IPS-15b (cell line): ENCODE measurements around the gene KRT32.

ENCODE experiments used
- H3K27me3 ChIP-seq: one replicate; pipeline ENCODE4 v1.6.1; 2013; ENCODE audit warnings: low read length; ENCODE audit not compliant: control insufficient read depth, insufficient read depth
- H3K36me3 ChIP-seq: one replicate; pipeline ENCODE4 v1.6.1; 2013; ENCODE audit warnings: low read length; ENCODE audit not compliant: control insufficient read depth, insufficient read depth
- H3K4me1 ChIP-seq: one replicate; pipeline ENCODE4 v1.6.1; 2013; ENCODE audit warnings: mild to moderate bottlenecking, low read length; ENCODE audit not compliant: control insufficient read depth, insufficient read depth
- H3K4me3 ChIP-seq: one replicate; pipeline ENCODE4 v1.5.1; 2013; ENCODE audit warnings: low read depth, low read length
- H3K9ac ChIP-seq: one replicate; pipeline ENCODE4 v1.6.1; 2013; ENCODE audit warnings: low read depth, mild to moderate bottlenecking, low read length
- H3K9me3 ChIP-seq: one replicate; pipeline ENCODE4 v1.6.1; 2013; ENCODE audit warnings: mild to moderate bottlenecking, low read length; ENCODE audit not compliant: control insufficient read depth, insufficient read depth

The KRT32 gene

DNA sequence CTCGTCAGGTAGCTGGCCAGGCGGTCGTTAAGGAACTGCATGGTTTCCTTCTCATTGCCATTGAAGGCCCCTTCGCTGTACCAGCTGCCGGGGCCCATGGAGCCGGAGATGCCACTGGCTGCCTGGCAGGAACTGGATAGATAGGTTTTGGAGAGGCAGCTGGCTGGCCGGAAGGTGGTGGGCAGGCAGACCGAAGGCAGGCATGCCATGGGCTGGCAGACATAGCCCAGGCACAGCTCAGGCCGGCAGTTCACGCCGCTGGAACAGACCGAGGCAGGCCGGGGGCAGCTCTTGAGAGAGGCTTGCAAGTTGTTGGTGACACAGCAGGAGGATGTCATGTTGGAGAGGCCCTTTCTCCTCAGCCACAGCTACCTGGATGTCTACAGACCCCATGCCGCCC lies at the start of gene KRT32:
TSS of gene KRT32 (minus strand) at position 399 of the 400 bp plus-strand sequence. CDS start at position 338, 61 bp downstream.
- no peaks in the 10 kb centered on the region for H3K27me3 ChIP-seq
- H3K4me3 ChIP-seq, result no peak within 1 kb of the TSS
- no peak within 1 kb of the TSS for H3K9ac ChIP-seq
- no peaks in the 10 kb centered on the region for H3K36me3 ChIP-seq
- H3K4me1 ChIP-seq, result no peaks in the 10 kb centered on the region
- no peaks in the 10 kb centered on the region for H3K9me3 ChIP-seq

- H3K9ac ChIP-seq, result no peak overlapping the region
- H3K9me3 ChIP-seq, result no peaks in the 10 kb centered on the region
- no peaks in the 10 kb centered on the region for H3K27me3 ChIP-seq
- H3K4me1 ChIP-seq, result peaks cover 3% of the 10 kb centered on the region
- no peaks in the 10 kb centered on the region for H3K36me3 ChIP-seq
- H3K4me3 ChIP-seq, result no peak overlapping the region
These were observed 49.7 kb upstream of the KRT32 start for GRCh38 chr17:41516830-41517283.

GRCh38 chr17:41516147-41516829 lies 49.1 kb upstream of the KRT32 start:
- Histone ChIP-seq H3K9me3 (no peaks in the 10 kb centered on the region), H3K4me3 (no peak overlapping the region), H3K4me1 (no peaks in the 10 kb centered on the region), H3K36me3 (no peaks in the 10 kb centered on the region), H3K9ac (no peak overlapping the region), H3K27me3 (no peaks in the 10 kb centered on the region)

- H3K27me3 ChIP-seq, result no peaks in the 10 kb centered on the region
- no peak overlapping the region for H3K4me3 ChIP-seq
- H3K9ac ChIP-seq, result no peak overlapping the region
- no peaks in the 10 kb centered on the region for H3K4me1 ChIP-seq
- H3K9me3 ChIP-seq, result no peaks in the 10 kb centered on the region
- H3K36me3 ChIP-seq, result no peaks in the 10 kb centered on the region
These were observed 46.0 kb upstream of the KRT32 start for GRCh38 chr17:41513168-41513547.

DNA sequence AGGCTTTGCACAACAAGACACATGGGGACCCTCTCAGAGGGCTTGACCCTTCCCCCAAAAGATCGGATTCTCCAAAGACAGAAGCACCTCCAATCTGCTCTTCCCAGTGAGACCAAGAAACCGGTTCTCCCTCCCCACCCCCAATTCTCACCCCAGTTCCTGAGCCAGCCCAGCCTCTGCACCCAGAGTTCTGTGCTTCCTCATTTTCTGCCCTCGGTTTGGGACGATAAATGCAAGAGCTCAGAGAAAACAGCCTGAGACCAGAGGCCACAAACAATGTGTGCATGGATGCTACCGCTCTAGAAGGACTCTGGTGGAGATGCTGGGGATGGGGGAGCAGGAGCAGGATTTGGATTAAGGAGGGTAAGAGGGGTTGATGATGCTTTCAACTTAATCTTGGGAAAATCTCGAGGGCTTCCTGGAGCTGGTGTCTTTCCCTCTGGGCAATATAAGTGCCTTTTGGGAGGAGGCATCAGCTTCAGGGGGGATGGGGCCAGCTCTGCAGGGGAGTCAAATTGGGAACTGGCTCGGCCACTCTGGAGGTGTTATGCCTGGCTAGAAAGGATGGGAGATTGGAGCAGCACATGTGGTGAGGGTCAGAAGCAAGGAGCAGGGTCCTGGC lies 45.5 kb upstream of the KRT32 start:
- no peaks in the 10 kb centered on the region for H3K27me3 ChIP-seq
- H3K4me3 ChIP-seq, result no peak overlapping the region
- H3K36me3 ChIP-seq, result no peaks in the 10 kb centered on the region
- no peaks in the 10 kb centered on the region for H3K9me3 ChIP-seq
- no peak overlapping the region for H3K9ac ChIP-seq
- H3K4me1 ChIP-seq, result no peaks in the 10 kb centered on the region

DNA sequence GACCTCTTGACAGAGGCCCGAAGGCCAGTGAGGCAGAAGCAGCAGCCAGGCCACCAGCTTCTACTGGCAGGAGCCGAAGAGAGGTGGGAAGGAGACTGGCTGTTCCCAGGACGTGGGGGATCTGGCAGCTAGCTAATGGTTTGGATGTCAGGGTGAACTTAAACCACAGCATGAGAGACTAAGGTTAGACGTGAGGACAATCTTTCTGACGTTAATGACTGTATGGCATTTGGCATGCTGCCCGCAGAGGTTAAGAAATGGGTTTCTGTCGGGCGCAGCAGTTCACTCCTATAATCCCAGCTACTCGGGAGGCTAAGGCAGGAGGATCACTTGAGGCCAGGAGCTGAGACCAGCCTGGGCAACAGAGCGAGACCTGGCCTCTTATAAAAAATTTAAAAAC lies 44.5 kb upstream of the KRT32 start:
- no peaks in the 10 kb centered on the region for H3K27me3 ChIP-seq
- no peak overlapping the region for H3K4me3 ChIP-seq
- no peaks in the 10 kb centered on the region for H3K4me1 ChIP-seq
- no peaks in the 10 kb centered on the region for H3K9me3 ChIP-seq
- no peaks in the 10 kb centered on the region for H3K36me3 ChIP-seq
- no peak overlapping the region for H3K9ac ChIP-seq

GRCh38 chr17:41511116-41511515 lies 43.9 kb upstream of the KRT32 start:
- no peaks in the 10 kb centered on the region for H3K4me1 ChIP-seq

DNA sequence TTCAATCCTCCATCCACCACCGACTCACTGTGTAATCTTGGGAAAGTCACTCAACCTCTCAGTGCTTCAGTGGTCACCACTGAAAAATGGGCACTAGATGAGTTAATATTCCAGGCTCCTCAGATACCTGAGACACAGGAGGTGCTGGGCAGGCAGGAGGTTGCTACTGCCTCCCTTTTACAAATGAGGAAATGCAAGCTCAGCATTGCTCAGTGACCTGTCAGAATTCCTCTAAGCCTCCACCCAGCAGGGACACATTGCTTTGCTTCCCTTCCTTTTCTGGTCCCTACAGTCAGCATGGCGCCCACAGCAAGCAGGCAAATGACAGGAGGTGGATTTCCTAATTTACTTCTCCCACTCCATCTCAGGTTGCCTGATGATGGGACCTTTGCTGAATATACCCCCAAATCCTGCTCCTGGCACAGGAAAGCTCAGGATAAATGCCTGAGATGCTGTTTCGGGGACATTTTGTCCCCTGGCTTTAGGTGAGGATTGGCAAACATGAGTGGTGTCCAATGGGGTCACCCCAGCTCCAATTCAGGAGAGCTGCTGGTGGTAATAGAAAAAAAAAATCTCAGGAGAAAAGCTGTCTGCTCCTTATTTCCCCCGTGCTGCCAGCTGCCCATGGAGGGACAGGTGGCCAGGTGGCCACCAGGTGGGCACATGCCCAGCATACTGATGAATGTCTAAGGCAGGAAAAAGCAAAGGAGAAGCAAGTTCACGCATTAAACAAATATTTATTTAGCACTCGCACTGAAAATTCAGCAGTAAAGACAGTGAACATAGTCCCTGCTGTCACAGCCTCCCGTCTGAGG lies 43.3 kb upstream of the KRT32 start:
- no peaks in the 10 kb centered on the region for H3K9me3 ChIP-seq
- H3K9ac ChIP-seq, result no peak overlapping the region
- no peaks in the 10 kb centered on the region for H3K27me3 ChIP-seq
- H3K4me3 ChIP-seq, result no peak overlapping the region
- no peaks in the 10 kb centered on the region for H3K36me3 ChIP-seq
- no peaks in the 10 kb centered on the region for H3K4me1 ChIP-seq

More at GRCh38 chr17:41511116-41511515, 43.9 kb upstream of the KRT32 start:
- no peaks in the 10 kb centered on the region for H3K36me3 ChIP-seq
- no peak overlapping the region for H3K9ac ChIP-seq
- no peaks in the 10 kb centered on the region for H3K9me3 ChIP-seq
- no peak overlapping the region for H3K4me3 ChIP-seq
- no peaks in the 10 kb centered on the region for H3K27me3 ChIP-seq

GRCh38 chr17:41507315-41507880 lies 40.2 kb upstream of the KRT32 start:
- Histone ChIP-seq H3K4me3 (no peak overlapping the region), H3K4me1 (no peaks in the 10 kb centered on the region), H3K9me3 (no peaks in the 10 kb centered on the region), H3K9ac (no peak overlapping the region), H3K27me3 (no peaks in the 10 kb centered on the region), H3K36me3 (no peaks in the 10 kb centered on the region)

- H3K9ac ChIP-seq, result no peak overlapping the region
- no peaks in the 10 kb centered on the region for H3K9me3 ChIP-seq
- H3K27me3 ChIP-seq, result no peaks in the 10 kb centered on the region
- no peaks in the 10 kb centered on the region for H3K36me3 ChIP-seq
- H3K4me3 ChIP-seq, result no peak overlapping the region
- H3K4me1 ChIP-seq, result peaks cover 1% of the 10 kb centered on the region
These were observed 38.9 kb upstream of the KRT32 start for GRCh38 chr17:41505809-41506767.
